Mucosa of descending colon (tissue), 3 donors: ENCODE data around the gene THOP1. TPM values are rescaled to one million over a fixed set of nuclear protein-coding genes. Genes with fewer than 3 reads are reported as not detected.

Experiments used
- ATAC-seq: fragments of 200-7000 bp; cut with Tn5 transposase; one replicate; pipeline ENCODE4 v1.9.1; 2020; ENCODE audit warnings: mild to moderate bottlenecking, moderate library complexity
- DNase-seq, 3 donors: peaks; one replicate each; pipeline ENCODE4 v3.0.0-alpha.2; 2020
- H3K36me3 ChIP-seq: fragments of 200-600 bp; one replicate; pipeline ENCODE4 v1.8.0; 2021; ENCODE audit warnings: low read depth, mild to moderate bottlenecking
- H3K4me1 ChIP-seq: fragments of 200-600 bp; one replicate; pipeline ENCODE4 v1.8.0; 2021; ENCODE audit warnings: low read depth, mild to moderate bottlenecking
- H3K4me3 ChIP-seq: fragments of 200-600 bp; one replicate; pipeline ENCODE4 v1.8.0; 2021; ENCODE audit warnings: mild to moderate bottlenecking
- H3K9me3 ChIP-seq: fragments of 200-600 bp; one replicate; pipeline ENCODE4 v1.8.0; 2021; ENCODE audit warnings: mild to moderate bottlenecking
- intact Hi-C, 2 donors: fragments of 100-400 bp; cut with DNase I in 1 of 2; cut with micrococcal nuclease in 1 of 2; formaldehyde crosslinking; loops; one replicate each; pipeline versions ENCODE4 v1.11.0 to v1.11.1; 2022; cut with DNase I, micrococcal nuclease
- total RNA-seq, 3 donors: library from RNA; stranded (reverse); fragmentation: NEBNext Ultra II Directional in 2 of 3; extraction: Animal tissue kit (Norgen Biotek cat#: 25700) in 2 of 3; gene quantifications; one replicate each; pipeline versions ENCODE4 v1.2.1 to v1.2.4, GENCODE V29; 2021 to 2023
- TF ChIP-seq, protein P1 (sequence below): fragments of 200-600 bp; IDR thresholded peaks from one replicate; pipeline ENCODE4 v1.8.0; 2022; ENCODE audit warnings: antibody characterized with exemption, mild to moderate bottlenecking
- donor health status: DM: no; HTN: no; CAD: no; lungs with moderate emphysema.
- donor health status: DM: no; HTN: no; CAD: no.
- donor health status: DM: no; HTN: yes; CAD: no.

The THOP1 gene
- total RNA-seq, 3 donors from 2014 or later: 38.5 to 53.1 (median 46.6) TPM

DNA sequence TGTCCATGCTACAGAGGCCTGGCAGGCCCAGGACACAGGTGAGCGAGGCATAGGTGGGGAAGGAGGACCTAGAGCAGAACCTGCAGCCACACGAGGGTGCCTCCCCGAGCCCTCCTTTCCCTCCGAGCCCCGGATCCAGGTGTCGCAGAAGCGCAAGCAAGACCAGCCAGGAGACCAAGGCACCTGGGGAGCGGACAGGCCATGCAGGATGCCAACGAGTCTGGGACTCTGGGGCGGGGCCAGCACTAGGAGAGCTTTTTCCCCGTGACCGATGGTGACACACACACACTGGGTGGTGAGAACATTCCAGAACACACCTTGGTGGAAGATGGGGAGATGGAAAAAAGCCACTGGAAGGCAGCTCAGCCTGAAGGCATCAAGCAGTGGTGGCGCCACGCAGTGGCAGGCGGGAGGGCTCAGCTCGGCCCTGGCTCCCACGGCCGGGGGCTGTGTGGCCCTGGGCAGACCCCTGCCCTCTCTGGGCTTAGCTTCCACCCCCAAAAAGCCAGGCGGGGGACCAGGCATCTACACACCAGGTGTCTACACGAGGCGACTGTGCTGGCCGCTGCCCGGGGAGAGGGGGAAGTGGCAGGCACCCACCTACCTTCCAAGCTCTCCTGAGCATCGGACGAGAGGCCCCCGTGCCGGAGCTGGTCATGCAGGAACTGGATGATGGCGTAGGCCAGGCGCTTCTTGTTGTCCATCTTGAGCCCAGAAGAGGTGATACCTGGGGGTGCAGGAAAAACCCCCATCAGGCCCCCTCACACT is 16.8 kb upstream of the THOP1 start:
- Histone ChIP-seq H3K36me3 (no peaks in the 10 kb centered on the region), H3K4me3 (no peak overlapping the region), H3K4me1 (peaks cover 7% of the 10 kb centered on the region), H3K9me3 (no peaks in the 10 kb centered on the region)
- intact Hi-C loops: no loop called here
- TF ChIP-seq, protein P1, sequence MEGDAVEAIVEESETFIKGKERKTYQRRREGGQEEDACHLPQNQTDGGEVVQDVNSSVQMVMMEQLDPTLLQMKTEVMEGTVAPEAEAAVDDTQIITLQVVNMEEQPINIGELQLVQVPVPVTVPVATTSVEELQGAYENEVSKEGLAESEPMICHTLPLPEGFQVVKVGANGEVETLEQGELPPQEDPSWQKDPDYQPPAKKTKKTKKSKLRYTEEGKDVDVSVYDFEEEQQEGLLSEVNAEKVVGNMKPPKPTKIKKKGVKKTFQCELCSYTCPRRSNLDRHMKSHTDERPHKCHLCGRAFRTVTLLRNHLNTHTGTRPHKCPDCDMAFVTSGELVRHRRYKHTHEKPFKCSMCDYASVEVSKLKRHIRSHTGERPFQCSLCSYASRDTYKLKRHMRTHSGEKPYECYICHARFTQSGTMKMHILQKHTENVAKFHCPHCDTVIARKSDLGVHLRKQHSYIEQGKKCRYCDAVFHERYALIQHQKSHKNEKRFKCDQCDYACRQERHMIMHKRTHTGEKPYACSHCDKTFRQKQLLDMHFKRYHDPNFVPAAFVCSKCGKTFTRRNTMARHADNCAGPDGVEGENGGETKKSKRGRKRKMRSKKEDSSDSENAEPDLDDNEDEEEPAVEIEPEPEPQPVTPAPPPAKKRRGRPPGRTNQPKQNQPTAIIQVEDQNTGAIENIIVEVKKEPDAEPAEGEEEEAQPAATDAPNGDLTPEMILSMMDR: no peak
- no peak for DNase-seq
- no peak for ATAC-seq

DNA sequence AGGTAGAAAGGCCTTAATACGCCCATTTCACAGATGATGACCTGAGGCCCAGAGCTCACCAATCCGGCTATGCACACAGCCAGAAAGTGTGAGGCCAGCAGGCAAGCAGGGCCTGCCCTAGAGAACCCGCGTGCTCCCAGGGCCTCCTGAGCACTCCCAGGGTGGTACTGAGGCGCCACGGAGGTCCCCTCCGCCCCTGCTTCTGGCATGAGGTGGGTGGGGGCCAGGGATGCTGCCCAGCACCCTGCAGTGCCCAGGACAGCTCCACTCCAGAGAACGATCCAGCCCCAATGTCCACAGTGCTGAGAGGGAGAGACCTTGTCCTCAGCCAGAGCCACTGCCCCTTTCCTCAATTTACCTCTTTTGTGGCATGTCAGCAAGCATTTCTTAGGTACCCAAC is 16.1 kb upstream of the THOP1 start:
- no peak for ATAC-seq
- Histone ChIP-seq H3K36me3 (no peaks in the 10 kb centered on the region), H3K4me1 (peaks cover 7% of the 10 kb centered on the region), H3K9me3 (no peaks in the 10 kb centered on the region), H3K4me3 (no peak overlapping the region)
- no peak for DNase-seq
- TF ChIP-seq, protein P1: no peak
- intact Hi-C loops: no loop called here

DNA sequence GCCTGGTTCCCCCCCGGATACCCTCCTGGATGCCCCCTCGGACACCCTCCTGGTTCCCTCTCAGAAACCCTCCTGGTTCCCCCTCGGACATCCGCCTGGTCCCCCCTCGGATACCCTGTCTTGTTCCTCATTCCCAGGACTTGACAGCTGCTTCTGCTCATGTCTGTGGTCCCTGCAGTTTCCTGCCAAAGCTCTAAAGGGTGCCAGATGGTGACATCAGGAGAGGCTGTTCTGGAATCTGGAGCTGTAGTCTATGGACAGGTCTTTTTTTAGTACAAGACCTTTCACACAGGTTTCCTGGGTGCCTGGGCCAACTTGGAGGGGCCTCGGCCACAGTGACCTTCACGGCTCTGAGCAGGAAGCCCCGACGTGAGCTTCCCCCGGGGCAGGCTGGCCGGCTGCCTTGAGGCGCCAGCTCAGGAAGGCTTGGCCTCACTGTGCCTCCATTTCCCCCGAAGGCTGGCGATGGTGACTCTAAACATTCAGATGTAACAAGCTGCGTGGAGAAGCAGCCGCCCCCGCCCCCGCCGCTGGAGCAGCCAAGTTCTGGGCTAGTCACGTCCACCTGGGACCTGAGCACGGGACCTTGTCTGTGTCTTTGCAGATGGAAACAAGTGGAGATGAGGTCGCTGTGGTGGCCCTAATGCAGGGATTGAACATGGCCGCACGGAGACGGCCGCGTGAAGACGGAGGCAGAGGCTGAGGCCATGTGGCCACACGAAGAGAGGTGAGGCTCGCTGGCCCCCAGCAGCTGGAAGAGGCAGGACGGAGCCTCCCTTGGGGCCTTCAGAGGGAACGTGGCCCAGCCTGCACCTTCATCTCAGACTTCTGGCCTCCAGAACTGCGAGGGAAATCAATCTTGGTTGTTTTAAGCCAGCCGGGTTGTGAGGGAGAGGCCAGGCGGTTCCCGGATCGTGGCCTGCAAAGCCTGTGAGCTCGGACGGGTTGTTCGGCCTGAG is 15.0 kb upstream of the THOP1 start:
- H3K4me1 ChIP-seq: peaks cover 7% of the 10 kb centered on the region
- H3K36me3 ChIP-seq: no peaks in the 10 kb centered on the region
- peak; percentile 29 for ATAC-seq
- H3K9me3 ChIP-seq: no peaks in the 10 kb centered on the region
- intact Hi-C loops: no loop called here
- TF ChIP-seq, protein P1: no peak
- no peak overlapping the region for H3K4me3 ChIP-seq
- DNase-seq: peak in 1 of 3 donors; percentile 52

DNA sequence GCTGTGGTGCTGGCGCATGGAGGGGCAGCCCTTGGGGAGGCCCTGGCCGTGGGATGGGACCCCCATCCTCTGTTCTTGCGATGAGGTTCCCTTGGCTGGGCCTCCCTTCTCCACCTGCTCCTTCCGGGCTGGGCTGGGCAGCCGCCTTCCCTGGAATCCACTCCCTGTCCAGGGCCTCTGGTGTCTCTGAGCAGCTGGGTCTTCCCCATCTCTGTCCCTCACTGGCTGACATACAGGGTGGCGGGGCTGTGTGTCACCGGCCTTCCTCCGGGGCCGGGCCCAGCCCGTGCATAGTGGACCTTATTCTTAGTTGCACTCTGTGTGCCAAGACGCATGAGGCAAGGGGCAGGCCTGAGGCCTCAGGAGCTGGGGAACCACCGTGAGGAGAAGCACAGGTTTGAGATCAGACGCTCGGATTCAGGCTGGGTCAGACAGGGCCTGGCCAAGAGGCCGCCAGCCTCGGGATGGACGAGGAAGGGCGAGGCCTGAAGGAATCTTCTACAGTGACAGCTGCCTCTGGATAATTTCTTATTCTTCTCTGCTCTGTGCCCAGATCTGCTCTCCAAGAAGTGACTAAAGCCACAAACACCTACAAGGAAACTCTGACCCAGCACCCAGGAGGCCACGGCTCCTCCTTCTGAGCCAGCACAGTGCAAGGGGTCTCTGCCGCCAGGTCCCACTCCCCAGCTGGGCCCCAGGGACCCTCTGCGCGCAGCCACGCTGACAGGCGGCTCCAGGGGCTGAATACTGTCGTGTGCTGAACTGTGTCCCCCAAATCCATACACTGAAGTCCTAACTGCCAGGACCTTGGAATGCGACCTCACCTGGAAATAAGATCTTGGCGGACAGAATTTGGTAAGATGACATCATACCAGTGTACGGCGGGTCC is 13.3 kb upstream of the THOP1 start:
- TF ChIP-seq, protein P1: no peak
- DNase-seq (no peak), ATAC-seq (no peak)
- no peaks in the 10 kb centered on the region for H3K9me3 ChIP-seq
- peaks cover 7% of the 10 kb centered on the region for H3K4me1 ChIP-seq
- H3K36me3 ChIP-seq: no peaks in the 10 kb centered on the region
- no peak overlapping the region for H3K4me3 ChIP-seq
- intact Hi-C loops: no loop called here

DNA sequence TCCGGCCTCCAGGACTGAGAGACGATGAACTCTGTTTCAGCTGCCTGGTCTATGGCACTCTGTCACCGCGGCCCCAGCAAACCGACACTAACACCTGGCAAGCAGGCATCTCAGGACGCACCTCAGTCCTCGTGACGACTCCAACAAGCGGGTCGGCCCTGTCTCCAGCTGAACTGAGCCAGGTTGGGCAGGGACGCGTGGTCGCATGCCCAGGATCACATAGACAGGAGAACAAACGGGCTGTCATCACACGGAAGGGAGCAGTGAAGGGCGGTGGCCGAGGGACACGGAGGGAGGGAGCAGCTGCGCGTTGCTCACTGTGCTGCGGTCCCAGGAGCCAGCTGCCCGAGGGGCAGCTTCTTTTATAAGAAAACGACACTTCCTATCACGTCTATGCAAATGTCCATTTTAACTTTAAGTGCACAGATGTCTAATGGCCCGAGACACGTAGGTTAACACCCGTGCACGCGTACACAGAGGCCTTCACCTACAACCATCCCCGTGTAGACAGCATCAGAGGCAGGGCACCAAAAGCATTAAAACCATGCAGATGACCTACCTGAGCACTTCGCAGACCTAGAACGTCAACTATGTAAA is 11.1 kb upstream of the THOP1 start:
- Histone ChIP-seq H3K36me3 (no peaks in the 10 kb centered on the region), H3K9me3 (no peaks in the 10 kb centered on the region), H3K4me1 (peaks cover 7% of the 10 kb centered on the region), H3K4me3 (no peak overlapping the region)
- TF ChIP-seq, protein P1: no peak
- DNase-seq: no peak
- ATAC-seq: no peak
- intact Hi-C loops: no loop called here
